Posterior cingulate gyrus (tissue), 11 donors: Measurements from ENCODE around the gene PTPRN2.
"Not testable (repeated sequence)": the region's sequence is repeated elsewhere in the genome, so short reads cannot be mapped to it uniquely, and the experiment has no call there.

Source experiments
- DNase-seq, 10 donors: peaks; one replicate each; pipeline versions ENCODE4 v3.0.0 to v3.0.0-alpha.2; 2020 to 2021; ENCODE audit warnings: mixed read lengths in 3 of 10
- intact Hi-C: fragments of 100-400 bp; cut with DNase I; formaldehyde crosslinking; loops from one replicate; pipeline ENCODE4 v1.15.1; 2023

Gene PTPRN2

DNA sequence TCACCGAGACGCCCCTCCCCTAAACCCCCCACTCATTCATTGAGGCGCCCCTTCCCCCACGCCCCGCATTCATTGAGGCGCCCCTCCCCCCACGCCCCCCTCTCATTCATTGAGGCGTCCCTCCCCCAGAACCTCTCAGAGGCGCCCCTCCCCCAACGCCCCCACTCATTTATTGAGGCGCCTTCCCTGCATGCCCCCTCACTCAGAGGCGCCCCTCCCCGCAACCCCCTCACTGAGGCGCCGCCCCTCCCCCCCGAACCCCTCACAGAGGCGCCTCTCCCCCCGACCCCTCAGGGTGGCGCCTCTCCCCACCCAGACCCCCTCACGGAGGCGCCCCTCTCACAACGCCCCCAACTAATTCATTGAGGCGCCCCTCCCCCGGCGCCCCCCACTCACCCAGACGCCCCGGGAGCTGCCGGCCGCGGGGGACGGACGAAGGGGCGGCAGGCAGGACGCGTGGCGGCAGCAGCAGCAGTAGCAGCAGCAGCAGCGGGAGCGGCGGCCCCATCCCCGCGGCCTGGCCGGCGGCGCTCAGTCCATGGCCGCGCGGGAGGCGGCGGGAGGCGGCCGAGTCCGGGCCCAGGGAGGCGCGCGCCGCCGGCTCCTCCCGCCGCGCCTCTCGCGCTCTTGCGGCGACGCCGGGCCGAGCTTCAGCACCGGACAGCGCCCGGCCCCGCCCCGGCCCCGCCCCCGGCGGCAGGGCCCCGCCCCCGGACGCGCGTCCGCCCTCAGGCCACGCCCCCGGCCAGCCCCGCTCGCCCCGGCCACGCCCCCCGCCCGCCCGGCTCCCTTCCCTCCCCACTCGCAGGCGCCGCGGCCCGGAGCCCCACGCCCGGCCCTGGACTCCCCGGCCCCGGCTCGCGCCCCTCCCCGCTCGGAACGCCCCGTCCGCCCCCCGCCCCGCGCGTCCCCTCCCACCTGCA is at the start of gene PTPRN2:
Gene PTPRN2 (minus strand): TSS at position 662 of the 923 bp plus-strand sequence.
- DNase-seq, result peak; percentile 38 to 94 (median 66)
- intact Hi-C loops, result no loop called here

DNA sequence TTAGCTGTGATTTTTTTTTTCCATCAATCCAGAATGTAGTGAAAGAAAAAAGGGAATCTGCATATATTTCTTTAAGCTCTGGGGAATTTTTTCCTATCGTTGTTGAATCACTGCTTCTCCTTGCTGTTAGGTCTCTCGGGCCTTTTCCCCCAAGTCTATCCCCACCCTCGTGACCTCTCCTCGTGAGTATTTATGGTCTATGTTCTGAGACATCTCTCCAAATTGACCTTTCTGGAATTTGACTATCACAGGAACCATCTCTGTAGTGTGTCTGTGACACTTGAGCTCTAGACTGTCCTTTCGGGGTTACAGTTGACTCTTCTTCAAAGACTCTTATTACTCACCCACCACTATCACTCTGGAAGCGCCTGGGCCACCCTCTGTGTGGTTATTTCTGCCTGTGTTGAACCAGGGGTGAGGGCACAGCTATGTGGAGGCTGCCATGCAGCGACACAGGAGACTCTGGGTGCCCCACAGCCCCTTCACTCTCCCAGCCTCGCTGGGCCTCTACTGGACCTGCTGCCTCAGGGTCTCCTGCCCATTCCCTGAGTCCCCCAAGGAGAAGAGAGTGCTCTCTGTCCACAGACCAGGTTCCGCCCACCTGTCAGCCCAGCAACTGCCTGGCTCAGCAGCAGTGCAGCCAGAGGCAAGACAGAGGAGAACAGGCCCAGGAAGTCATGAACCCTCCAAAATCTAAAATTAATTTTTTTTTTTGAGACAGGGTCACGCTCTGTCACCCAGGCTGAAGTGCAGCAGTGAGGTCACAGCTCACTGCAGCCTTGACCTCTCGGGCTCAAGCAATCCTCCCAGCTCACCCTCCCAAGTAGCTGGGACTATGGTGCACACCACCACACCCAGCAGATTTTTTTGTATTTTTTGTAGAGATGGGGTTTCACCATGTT is 45.7 kb upstream of the PTPRN2 start:
- intact Hi-C loops, result no loop called here
- DNase-seq, result no peak

DNA sequence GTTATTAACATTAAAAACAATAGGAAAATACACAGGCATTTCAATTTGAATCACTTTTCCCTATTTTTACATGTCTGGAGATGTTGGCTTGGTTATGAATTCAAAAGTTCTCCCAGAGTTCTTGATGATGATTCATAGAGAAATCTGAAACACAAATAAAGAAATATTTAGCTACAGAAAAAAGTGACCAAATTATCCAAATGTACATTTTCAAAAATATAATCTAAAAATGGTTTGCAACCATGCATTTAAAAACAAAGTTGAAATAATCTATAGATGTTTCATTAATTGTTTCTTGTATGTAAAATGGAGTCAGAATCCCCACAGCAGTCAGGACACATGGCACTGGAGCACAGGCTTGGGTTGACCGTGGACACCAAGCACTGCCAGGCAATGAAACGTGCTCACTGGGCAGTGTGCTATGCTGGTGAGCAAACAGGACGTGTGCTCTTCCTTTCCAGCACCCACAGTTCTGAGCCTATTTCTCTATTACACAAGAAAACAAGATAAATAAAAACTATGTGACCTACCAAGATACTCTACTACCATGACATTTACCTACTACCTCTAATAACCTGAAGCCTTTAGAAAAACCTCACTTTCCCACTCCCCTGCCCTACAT is 44.1 kb upstream of the PTPRN2 start:
- no peak for DNase-seq
- intact Hi-C loops, result no loop called here

DNA sequence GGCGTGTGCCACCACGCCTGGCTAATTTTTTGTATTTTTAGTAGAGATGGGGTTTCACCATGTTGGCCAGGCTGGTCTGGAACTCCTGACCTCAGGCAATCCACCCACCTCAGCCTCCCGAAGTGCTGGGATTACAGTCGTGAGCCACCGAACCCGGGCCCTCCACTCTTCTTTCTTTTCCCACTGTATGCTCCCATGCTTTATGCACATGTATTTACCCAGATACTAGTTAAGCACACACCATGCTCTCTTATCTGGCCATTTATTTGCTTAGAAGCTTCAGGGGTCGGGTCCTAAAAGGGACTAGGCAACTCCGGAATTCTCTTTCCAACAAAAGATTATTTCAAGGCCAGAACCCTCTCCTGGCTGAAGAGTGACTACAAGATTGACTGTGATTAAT is 38.7 kb upstream of the PTPRN2 start:
- DNase-seq, intact Hi-C loops: not testable (repeated sequence)

DNA sequence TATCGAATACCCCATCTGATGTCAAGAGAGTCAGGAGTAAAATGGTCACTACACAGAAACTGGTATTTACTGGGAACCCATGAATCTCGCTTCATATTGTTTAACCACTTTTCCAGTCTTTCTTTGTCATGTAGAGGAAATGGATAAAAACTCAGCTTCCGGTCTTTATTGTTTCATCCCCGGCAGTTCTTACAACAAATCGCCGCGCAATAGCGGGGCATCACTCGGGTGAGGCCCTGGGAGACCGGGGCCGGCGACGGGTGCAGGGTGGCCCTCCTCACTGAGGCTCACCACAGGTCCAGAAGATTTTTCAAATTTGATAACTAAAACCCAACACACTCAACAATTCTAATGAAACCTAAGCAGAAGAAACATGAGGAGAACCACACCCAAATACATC is 35.6 kb upstream of the PTPRN2 start:
- intact Hi-C loops, result no loop called here
- DNase-seq, result no peak

DNA sequence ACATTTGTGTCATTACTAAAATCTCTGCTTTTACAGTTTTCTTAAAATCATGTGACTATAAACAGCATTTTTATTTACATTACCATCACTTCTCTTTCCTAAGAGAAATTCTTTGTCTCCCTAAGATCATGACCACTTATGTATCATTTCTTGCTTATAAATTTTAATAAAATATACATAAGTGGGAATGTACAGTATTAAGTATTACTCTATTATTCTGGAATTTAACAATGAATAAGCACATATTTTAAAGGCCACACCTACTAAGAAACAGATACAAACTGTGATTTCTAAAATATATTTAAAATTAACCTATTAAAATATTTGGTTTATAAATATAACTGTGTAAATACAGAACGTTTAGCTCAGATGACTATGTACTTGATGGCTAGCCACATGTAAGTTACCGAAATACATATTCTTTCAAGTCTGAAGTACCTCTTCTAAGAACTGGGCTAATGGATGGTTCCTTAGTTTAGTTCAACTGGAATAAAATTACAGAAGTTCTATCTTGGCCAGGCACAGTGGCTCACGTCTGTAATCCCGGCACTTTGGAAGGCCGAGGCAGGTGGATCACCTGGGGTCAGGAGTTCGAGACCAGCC is 33.3 kb upstream of the PTPRN2 start:
- DNase-seq, result no peak
- intact Hi-C loops, result no loop called here

DNA sequence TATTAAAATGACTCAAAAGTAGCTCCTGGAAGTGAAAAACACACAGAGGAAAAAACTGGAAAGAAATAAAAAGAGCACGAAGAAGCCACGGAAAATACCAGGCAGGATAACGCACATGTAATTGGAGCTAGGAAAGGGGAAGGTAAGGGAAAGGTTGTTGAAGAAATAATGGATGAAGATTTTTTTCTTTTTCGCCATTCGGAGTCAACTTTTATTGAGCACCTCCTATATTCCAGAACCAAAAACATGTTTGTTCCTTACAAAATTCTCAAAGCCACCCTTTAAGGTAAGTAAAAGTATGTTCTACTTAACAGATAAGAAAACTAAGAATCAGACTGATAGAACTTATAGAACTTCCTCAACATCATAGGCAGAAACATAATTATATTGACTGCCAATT is 32.8 kb upstream of the PTPRN2 start:
- no peak for DNase-seq
- intact Hi-C loops, result no loop called here

DNA sequence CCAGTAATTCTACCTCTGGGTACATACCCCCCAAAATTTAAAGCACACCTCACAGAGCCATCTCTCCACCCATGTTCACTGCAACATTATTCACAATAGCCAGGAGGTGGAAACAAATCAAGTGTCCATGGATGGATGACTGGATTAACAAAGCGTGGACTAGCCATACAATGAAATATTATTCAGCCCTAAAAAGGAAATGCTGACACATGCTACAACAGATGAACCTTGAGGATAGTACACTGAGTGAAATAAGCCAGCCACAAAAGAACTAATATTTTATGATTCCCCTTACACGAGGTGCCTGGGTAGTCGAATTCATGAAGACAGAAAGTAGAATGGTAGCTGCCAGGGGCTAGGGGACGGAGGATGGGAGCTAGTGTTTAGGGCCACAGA is 31.1 kb upstream of the PTPRN2 start:
- DNase-seq, result no peak
- intact Hi-C loops, result no loop called here

DNA sequence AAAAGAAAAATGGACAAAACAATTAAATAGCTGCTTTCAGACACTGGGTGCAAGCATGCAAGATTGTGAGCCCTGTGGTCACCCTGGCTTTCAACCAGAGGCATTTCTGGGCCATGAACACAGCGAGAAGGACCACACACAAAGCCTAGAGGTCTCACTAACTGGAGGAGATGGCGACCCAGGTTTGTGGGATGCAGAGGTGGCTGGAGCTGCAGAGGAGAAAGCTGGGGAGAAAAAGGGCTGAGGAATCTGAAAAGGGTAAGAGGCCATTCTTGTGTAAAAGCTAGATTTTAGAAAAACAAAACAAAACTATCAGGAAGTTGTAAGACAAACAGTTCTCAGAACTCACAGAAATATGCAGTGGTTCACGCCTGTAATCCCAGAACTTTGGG is 30.1 kb upstream of the PTPRN2 start:
- no peak for DNase-seq
- intact Hi-C loops, result no loop called here

DNA sequence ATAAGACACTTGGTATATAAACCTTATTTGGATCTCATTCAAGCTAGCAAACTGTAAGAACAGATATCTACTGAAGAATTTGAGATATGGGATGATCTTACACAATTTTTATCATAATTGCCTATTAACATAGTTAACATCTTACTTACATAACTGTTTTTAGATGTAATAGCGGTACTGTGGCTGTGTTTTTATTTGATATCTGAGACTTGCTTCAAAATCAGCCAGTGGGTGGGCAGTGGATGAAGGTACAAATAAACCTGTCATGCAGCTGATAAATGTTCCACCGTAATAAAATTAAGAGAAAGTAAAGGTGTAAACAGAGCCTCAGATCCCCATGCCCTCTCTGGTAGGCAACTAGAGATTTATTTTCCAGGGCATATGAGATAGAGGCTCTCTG is 28.4 kb upstream of the PTPRN2 start:
- intact Hi-C loops, result no loop called here

DNA sequence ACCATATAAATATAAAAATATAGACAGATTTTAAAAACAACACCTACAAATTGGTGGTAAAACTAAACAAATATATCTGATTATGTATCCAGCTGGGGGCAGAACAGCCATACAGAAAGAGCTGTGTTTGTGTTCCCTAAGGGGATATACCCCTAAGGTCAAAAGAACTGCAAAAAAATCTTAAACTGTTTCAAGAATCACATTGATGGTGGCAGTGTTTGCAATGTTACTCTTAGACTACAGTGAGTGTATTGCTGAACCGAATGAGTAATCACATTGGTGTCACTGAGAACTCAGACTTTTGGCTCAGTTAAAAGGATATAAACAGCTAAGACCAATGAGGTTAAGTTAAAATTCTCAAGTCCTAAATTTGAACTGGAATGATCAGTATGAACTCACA is 27.1 kb upstream of the PTPRN2 start:
- intact Hi-C loops, result no loop called here
- DNase-seq, result no peak

More for the DNA sequence above, 28.4 kb upstream of the PTPRN2 start:
- DNase-seq, result no peak

DNA sequence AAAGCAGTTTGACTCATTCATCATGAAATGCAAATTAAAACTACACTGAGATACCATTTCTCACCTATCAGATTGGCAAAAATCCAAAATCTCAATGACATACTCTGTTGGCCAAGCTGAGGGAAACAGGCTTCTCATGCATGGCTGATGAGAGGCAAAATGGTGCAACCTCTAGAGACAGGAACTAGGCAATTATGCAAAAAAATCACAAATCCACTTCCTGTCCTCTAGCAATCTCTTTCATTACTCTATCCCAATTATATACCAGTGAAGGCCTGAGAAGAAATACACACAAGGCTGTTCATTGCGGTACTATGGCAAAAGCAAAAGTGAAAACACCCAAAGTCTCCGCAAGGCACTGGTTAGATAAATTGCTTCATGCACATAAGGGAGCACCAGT is 25.9 kb upstream of the PTPRN2 start:
- no peak for DNase-seq
- intact Hi-C loops, result no loop called here

DNA sequence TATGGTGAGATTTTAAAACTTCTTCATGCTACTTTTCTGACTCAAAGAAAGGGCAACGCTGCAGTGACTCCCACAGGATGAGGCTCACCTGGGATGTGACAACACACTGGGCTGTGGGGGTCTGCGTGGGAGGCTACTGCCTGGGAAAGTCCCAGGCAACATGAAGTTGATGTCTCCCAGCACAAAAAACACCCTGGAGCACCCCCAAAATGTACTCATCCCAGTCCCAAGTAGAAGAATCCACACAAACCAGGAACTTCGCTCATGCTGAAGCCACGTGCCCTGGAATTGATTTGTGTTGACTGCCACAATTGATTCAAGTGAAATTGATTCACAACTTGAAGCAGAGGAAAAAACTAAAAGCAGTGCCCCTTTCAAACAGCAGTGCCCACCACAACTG is 24.9 kb upstream of the PTPRN2 start:
- intact Hi-C loops, result no loop called here

DNA sequence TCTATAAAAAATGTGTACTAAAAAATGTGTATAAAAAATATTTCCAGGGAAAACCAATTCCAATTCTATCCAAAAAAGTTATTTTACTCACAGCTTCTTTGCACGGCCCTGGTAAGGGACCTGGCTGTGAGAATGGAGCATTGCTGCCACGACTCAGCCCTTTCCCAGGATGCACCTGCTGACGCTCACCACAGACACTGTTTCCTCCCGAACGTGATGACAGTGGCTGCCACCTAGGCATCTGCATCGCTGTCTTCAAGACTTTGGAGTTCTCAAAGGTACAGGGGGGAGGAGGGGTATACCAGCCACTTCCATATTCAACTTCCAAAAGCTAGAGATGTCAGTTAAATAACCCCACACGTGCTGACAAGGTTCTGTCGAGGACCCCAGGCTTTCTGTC is 23.9 kb upstream of the PTPRN2 start:
- intact Hi-C loops, result no loop called here
- DNase-seq, result no peak

More for the DNA sequence above, 24.9 kb upstream of the PTPRN2 start:
- DNase-seq, result no peak

DNA sequence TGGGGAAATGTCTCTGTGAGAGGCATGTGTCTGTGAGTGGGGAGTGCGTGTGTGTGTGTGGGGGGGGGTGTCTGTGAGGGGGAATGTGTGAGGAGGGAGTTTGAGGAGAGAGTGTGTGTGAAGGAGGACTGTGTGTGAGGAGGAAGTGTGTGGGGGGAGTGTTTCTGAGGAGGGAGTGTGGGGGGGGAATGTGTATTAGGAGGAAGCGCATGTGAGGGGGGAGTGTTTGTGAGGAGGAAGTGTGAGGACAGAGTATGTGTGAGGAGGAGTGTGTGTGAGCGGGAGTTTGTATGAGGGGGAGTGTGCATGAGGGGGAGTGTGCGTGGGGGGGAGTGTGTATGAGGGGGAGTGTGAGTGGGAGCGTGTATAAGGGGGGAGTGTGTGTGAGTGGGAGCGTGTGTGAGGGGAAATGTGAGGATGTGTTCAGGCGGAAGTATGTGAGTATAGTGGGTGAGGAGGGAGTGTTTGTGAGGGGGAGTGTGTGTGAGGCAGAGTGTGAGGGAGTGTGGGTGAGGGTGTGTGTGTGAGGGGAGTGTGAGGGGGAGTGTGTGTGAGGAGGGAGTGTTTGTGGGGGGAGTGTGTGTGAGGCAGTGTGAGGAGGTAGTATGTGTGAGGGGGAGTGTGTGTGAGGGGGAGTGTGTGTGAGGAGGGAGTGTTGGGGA is 21.8 kb upstream of the PTPRN2 start:
- DNase-seq, result no peak
- intact Hi-C loops, result no loop called here

DNA sequence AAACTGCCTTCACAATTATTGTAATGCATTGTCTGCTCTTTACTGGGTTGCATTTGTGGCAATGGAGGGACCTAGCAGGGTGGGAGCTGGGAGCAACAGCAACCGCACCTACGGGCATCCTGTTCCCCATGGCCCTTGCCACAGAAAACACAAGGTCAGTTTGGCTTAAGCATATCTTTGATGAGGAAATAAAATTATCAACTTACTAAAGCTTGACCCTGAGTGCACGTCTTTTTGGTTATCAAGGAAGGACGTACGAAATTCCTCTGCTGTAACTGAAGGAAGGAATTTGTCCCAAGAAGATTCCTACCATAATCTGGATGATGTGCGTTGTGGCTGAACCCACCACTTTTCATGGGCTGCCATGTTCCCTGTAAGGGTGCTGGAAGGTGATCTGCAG is 19.9 kb upstream of the PTPRN2 start:
- intact Hi-C loops, result no loop called here
- no peak for DNase-seq

DNA sequence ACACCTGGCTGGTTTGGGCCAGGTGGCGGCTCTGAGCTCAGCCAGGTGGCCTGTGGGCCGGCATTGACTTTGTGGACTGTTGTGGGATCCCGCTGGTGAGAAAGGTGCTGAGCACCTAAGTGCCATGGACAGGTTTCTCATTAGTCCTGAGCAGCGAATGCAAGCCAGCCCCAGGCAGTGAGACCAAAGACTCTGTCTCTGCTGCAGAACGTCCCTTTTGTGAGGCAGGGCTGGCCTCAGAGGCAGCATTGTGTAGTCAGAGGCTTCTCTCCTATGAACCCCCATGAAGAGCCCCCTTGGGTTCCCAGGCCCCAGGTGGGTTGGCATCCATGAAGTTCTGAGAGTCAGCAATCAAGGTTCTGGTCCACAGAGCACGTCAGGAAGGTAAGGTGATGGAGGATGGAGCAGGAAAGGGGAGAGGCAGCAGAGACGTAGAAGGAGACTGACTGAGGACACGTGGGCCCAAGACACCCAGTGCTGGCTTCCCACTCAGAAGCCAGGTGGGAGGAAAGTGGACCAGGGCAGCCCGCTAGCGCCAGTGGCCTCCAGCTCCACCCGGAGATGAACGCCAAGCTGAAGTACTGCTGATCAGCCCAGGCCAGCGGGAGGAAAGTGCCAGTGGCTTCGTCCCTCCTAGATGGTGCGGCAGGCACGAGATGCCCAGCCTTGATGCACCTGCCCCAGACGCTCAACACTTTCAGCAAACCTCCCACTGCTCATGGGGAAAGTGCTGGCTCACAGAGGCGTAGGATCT is 19.2 kb upstream of the PTPRN2 start:
- intact Hi-C loops, result no loop called here

DNA sequence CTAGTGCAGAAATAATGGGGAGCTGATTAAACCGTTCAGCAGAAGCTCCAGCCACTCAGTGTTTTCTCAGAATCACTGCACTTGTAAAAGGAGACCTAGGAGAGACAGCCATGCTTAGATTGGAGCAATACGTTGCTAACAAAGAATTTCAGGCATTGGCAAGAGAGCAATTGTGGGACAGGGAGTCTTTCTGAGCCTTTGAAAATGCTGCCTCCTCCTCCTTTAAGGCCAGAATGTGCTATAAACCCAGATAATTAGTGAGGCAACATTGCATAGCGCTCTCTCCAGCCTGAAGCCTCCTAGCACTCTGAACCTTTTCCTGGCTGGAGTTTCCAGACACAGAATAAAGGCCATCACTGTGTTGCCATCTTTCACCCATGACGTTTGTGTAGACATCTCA is 18.5 kb upstream of the PTPRN2 start:
- no peak for DNase-seq
- intact Hi-C loops, result no loop called here

More for the DNA sequence above, 19.2 kb upstream of the PTPRN2 start:
- DNase-seq, result no peak
